Inflammatory macrophage treated with lipopolysaccharide for 4 hours (primary cell): ENCODE results near the gene PRMT7.

Source experiments
- DNase-seq: peaks from one replicate; pipeline ENCODE4 v3.0.0-alpha.2; 2020

The PRMT7 gene

GRCh38 chr16:68309799-68310198 is 1.0 kb upstream of the PRMT7 start:
- DNase-seq = peak; percentile 24

DNA sequence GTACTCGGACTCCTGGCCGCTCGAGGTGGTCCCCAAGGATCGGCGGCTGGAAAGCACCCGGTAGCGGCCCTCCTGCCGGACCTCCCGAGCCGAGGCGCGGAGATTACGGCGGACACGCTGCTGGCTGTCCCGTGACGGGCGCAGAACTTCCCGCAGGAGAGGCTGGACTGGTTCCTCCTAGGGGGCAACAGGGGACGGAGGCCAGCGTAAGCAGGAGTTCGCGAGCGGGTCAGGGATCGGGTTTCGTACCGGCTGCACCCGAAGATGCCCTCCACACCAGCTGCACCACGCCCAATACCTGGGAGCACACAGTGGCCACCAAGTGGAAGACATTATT is 414 bp upstream of the PRMT7 start:
- peak; percentile 47 for DNase-seq

DNA sequence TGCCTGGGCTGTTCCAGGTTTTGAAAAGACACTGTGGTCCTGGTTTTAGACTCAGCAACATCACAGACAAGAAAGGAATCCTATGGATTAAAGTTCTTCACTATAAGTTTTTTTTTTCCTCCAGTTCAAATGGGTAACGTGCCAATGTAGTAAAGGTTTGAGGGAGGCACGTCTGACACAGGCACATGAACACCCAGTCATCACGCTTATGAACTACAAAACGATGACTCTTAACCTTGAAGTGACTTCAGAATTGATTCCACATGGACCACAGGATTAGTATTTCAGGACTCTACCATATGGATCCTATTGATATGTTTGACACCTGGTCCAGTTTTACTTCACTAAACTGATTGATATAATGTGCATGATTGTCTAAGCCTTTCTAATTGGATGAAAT is 2.3 kb downstream of the PRMT7 start:
- DNase-seq = no peak

DNA sequence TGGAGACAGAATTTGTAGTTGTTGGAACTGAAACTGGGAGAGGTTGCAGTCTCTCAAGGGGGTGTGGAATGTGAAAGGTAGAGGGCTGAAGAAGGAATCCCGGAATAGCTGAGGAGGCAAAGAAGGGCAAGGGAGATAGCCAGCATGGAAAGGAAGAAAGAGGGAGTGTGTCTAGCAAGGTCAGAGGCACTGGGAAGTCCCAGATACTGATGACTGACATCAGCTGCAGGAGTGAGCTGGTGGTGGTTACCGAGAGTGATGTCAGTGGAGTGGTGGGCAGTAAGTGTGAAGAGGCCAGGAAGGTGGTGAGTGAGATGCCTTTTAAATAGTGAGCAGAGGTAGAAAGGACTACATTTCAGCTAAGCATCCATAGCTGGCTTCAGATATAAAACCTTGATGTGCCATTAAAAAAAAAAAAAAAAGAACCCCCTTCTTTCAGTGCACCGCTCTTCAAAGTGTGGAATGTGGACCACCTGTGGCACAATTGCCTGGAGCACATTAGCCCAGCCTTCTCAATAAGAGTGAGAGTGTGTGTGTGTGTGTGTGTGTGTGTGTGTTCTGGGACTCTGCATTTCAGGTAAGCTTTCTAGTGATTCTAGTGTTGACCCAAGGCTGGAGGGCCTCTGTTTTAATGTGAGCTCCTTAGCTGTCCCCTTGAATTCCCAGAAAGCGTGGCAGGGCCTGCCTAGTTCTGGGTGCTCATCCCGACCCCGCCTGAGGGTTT is 8.5 kb downstream of the PRMT7 start:
- no peak for DNase-seq

DNA sequence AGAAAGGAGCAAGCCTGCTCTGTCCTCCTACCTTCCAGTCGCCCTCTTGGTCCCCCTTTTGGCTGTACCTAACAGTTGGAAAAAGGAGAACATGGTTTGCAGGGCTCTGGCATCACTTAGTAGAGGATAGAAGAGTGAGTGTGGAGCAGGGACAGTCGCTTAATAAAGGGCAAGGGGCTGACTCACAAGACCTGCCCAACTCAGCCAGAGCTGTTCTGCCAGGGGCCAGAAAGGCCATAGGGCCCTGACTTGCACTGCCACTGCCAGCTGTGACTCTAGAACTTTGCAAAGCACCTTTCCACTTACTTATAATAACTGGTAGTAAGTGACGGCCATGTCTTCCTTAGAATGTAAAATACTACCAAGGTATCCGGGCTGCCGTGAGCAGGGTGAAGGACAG is 13.5 kb downstream of the PRMT7 start:
- no peak for DNase-seq

- DNase-seq = no peak
These were observed 14.1 kb downstream of the PRMT7 start for GRCh38 chr16:68324780-68325357.

- DNase-seq = peak; percentile 78
These were observed 17.5 kb downstream of the PRMT7 start for GRCh38 chr16:68328151-68328859.

DNA sequence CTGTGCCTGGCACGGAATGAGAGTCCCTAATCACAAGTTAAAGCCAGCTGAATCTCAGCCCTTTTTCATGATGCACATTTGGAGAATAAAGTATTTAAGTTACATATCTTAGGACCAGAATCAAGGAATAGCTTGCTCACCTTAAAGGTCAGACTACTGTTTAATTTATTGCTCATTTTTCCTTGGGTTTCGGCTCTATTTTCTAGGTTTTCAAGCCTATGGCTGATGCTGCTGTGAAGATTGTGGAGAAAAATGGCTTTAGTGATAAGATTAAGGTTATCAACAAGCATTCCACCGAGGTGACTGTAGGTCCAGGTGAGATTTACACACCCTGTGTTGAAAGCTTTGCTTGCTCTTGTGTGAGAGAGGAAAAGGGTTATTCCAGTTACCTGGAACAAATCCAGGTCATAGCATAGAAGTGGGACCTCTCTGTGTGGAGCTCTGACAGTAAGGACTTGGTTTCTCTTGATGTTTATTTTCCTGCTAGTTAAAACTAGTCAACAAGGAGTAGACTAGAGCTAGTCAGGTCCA is 18.1 kb downstream of the PRMT7 start:
- DNase-seq = no peak

- no peak for DNase-seq
These were observed 21.1 kb downstream of the PRMT7 start for GRCh38 chr16:68331879-68332410.

DNA sequence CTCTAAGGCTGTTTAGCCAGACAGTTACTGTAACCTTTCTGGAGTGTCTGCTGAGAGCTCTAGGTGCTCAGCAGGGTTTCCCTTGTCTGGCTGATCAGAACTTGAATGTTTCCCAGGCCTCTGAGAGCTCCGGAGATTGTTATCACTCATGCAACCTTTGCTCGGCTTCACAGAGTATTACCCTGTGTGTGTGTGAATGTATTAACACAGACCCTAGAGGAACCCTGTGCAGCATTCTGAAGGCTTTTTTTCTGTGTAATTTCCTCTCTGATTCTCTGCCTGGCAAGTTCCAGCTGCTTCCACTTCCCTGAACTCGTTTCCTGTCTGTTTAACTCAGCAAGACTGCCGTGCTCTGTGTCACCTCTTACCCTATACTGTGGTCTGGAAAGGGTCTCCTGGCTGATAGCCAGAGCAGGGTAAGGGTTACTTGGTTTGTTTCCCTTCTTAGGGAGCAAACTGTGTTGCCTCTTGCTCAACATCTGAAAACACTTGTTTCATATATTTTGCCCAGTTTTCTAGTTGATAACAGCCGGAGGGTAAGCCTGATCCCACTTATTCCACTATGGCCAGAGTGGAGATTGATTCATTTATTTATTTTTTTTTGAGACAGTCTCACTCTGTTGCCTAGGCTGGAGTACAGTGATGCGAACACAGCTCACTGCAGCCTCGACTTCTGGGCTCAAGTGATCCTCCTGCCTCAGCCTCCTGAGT is 21.7 kb downstream of the PRMT7 start:
- DNase-seq = peak; percentile 72

GRCh38 chr16:68335175-68335574 is 24.4 kb downstream of the PRMT7 start:
- no peak for DNase-seq

- DNase-seq = no peak
These were observed 27.7 kb downstream of the PRMT7 start for GRCh38 chr16:68338326-68339119.

DNA sequence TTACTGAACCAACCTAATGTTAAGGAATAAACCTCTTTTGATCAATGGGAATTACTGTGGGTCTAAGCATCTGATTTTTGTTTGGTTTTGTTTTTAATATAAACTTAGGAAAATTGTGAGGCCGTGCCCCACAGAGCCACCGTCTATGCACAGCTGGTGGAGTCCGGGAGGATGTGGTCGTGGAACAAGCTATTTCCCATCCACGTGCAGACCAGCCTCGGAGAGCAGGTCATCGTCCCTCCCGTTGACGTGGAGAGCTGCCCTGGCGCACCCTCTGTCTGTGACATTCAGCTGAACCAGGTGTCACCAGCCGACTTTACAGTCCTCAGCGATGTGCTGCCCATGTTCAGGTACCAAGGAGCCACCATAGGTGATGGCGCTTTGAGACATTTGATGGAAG is 28.4 kb downstream of the PRMT7 start:
- DNase-seq = no peak

- no peak for DNase-seq
These were observed 31.8 kb downstream of the PRMT7 start for GRCh38 chr16:68342620-68343019.

DNA sequence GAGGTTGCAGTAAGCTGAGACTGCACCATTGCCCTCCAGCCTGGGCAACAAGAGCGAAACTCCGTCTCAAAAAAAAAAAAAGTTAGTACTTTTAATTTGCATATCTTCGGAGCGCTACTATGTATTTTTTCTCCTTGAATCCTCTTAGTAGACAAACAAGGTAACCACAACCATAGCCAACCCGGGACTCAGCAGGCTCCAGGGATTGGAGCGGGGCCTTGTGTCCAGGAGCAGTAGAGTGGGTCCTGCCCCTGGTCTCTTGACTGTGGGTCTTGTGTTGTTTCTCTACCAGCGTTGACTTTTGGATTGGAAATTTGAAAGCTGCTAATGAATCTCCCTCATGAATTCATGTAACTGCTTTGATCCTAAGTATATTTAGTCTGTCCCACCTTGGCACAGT is 32.3 kb downstream of the PRMT7 start:
- DNase-seq = no peak

DNA sequence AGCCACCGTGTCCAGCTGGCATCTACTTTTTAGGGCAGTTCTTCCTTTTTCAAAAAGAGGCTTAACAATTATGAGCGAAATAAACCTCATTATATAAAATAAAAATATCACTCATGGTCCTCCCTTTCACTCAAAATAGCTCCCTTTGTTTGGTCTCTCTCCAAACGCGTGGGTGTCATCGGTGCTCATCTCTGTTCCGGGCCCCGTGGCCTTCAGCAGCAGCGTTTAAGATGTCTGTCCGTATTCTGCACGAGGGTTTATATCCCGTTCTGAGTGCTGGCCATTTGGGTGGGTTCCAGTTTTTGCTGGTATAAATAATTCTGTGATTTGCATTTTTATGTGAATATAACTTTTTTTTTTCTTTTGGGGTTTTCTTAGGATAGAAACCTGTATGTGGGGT is 33.4 kb downstream of the PRMT7 start:
- DNase-seq = no peak

DNA sequence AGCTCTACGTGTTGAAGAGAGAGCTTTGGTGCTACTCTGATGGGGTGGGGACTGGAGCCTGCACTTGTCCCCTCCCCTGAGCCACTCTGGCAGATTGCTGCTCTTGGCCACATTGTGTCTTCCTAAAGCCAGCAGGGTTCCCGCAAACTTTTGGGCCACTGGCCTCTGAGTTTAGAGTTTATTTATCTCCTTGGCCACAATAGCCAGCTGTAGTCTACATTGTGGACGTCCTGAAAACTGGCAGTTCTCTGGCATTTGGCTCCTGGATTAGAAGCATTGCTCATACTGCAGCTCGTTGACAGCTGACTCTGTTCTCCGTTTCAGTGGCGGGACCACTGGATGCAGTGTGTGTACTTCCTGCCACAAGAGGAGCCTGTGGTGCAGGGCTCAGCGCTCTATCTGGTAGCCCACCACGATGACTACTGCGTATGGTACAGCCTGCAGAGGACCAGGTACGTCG is 34.6 kb downstream of the PRMT7 start:
- DNase-seq = no peak

- DNase-seq = no peak
These were observed 35.3 kb downstream of the PRMT7 start for GRCh38 chr16:68345958-68346635.

- no peak for DNase-seq
These were observed 36.2 kb downstream of the PRMT7 start for GRCh38 chr16:68346892-68347480.

- no peak for DNase-seq
These were observed 36.8 kb downstream of the PRMT7 start for GRCh38 chr16:68347605-68348004.
